ENCODE results near the gene PSD4.
"Not testable (repeated sequence)": the region's sequence is repeated elsewhere in the genome, so short reads cannot be mapped to it uniquely, and the experiment has no call there.

PSD4 gene

GRCh38 chr2:113229795-113230194, 56.0 kb downstream of the PSD4 start:
- DNase-seq (ENCODE audit: low read depth), result no peak
- H3K4me3 ChIP-seq (ENCODE audit: low read depth, low read length), result no peak overlapping the region

- H3K4me3 ChIP-seq (ENCODE audit: low read depth, low read length), result no peak overlapping the region
- no peak for DNase-seq (ENCODE audit: low read depth)
Measured at GRCh38 chr2:113230531-113230930, 56.8 kb downstream of the PSD4 start.

- H3K4me3 ChIP-seq (ENCODE audit: low read depth, low read length), result no peak overlapping the region
- no peak for DNase-seq (ENCODE audit: low read depth)
Measured at GRCh38 chr2:113231064-113231463, 57.3 kb downstream of the PSD4 start.

DNA sequence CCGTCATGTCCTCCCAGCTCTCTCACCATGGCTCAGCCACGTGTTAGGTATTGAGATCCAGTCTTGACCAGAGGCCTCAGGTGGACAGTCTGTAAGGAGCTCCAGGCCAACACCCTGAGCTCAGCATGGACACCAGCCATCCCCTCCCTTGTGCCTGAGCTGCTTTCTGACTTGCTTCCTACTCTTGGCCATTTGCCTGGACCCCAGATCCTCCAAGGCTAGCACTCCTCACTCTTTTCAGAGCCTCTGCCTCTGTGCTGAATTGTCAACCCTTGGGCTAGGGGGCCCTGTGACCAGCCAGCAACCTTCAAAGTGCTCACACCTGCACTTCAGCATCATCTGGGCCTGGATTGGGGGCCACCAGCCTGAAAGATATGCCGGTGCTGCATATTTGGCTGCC, 58.4 kb downstream of the PSD4 start:
- DNase-seq (ENCODE audit: low read depth), result no peak
- no peak overlapping the region for H3K4me3 ChIP-seq (ENCODE audit: low read depth, low read length)

GRCh38 chr2:113232740-113233139, 59.0 kb downstream of the PSD4 start:
- no peak for DNase-seq (ENCODE audit: low read depth)
- H3K4me3 ChIP-seq (ENCODE audit: low read depth, low read length), result no peak overlapping the region

DNA sequence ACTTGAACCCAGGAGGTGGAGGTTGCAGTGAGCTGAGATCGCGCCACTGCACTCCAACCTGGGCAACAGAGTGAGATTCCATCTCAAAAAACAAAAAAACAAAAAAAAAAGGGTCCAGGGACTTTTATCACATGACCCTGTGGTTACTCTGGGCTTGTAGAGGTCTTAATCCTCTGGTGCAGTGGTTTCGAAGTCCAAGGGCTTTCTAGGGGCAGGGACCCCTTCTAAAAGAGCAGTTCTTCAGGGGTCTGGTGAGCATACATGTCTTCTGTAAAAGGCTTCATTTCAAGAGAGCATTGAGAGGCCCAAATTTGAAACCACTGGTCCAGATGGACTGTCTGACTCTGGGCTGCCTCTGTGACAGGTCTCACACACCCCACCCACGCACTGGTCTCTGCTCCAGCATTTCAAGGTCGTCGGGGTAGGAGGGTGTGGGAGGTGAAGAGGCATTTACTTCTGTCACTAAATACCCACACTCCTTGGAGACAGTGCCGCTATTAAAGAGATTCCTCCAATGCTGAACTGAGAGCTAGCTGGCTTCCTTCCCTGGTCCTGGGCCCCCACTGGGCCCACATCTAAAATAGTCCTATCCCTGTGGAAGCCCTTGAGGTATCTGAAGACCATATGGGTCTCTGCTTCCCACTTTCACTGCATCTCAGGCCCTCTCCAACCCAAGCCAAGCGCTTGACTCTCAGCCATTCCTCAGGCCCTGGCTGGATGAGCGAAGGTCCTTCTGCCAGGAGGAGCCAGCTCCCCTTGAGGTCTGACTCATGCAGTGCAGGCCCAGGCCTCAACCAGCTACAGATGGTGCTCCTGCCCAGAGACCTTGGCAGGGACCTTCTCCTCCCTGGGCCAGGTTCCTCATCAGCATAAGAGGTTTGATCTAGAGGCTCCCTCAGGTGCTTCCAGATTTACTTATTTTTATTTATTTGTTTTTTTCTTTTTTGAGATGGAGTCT, 60.1 kb downstream of the PSD4 start:
- no peak for DNase-seq (ENCODE audit: low read depth)
- H3K4me3 ChIP-seq (ENCODE audit: low read depth, low read length), result no peak overlapping the region

- no peak for DNase-seq (ENCODE audit: low read depth)
- H3K4me3 ChIP-seq (ENCODE audit: low read depth, low read length), result peak overlapping the region; percentile 54
Measured at GRCh38 chr2:113234721-113235346, 61.1 kb downstream of the PSD4 start.

DNA sequence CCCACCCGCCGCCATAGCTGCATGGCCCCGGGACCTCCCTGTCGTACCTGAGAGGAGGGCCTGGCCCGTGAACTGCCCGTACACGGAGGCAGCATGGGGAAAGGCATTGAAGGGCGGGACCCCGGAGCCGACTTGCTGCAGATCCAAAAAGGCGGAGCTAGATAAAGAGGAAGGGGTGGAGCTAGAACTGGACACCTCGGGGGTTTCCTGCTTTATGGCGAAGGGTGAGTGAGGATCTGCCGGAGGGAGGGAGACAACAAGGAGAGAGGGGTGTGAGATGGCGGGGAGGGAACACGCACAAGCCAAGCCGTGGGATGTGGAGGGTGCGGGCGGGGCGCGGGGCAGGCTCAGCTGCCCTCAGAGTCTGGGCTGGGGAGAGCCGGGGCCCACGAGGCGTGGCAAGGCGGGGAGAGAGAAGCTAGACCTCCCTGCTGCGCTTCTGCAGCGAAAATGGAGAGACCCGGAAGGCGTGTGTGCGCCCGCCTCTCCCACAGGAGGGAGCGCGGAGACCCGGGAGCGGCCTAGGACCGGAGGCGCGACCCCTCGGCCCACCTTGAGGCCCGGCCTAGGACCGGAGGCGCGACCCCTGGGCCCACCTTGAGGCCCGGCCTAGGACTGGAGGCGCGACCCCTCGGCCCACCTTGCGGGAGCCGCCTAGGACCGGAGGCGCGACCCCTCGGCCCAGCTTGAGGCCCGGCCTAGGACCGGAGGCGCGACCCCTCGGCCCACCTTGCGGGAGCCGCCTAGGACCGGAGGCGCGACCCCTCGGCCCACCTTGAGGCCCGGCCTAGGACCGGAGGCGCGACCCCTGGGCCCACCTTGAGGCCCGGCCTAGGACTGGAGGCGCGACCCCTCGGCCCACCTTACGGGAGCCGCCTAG, 61.8 kb downstream of the PSD4 start:
- not testable (repeated sequence) for DNase-seq (ENCODE audit: low read depth)
- H3K4me3 ChIP-seq (ENCODE audit: low read depth, low read length), result peak overlapping the region; percentile 54

- H3K4me3 ChIP-seq (ENCODE audit: low read depth, low read length), result peak overlapping the region; percentile 54
- no peak for DNase-seq (ENCODE audit: low read depth)
Measured at GRCh38 chr2:113236367-113237159, 62.8 kb downstream of the PSD4 start.

- no peak overlapping the region for H3K4me3 ChIP-seq (ENCODE audit: low read depth, low read length)
- no peak for DNase-seq (ENCODE audit: low read depth)
Measured at GRCh38 chr2:113237604-113238160, 63.9 kb downstream of the PSD4 start.

DNA sequence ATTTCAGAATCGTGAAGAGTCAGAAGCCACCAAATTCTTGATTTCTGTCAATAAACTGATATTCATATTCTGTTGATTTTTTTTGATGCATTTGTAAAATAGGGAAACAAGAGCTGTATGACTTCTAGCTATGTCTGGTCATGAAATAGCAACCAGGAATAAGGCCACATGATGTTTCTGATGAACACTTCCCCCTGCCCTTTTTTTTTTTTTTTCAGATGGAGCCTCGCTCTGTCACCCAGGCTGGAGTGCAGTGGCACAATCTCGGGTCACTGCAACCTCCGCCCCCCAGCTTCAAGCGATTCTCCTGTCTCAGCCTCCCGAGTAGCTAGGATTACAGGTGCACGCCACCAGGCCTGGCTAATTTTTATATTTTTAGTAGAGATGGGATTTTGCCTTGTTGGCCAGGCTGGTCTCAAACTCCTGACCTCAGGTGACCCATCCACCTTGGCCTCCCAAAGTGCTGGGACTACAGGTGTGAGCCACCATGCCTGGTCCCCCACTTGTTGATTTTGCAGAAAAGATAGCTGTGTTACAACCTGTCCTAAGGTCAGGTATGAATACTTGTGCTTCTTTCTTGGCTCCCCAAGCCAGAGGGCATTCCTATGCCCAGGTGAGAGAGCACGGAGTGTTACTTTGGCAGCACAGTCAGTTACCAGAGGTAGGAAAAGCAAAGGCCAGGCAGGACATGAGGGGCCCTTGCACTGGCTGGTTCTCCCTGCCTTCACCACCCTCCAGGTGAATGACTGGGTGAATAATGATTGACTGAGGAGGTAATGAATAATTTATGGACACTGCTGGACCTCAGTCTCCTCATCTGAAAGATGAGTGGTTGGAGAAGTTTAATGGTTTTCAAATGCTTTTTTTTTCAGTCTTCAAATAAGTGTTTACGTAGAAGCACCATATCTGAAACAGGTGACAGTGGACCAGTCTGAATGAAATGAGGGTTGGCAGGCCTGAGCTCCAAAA, 65.4 kb downstream of the PSD4 start:
- H3K4me3 ChIP-seq (ENCODE audit: low read depth, low read length), result no peak overlapping the region
- no peak for DNase-seq (ENCODE audit: low read depth)

GRCh38 chr2:113240150-113240914, 66.6 kb downstream of the PSD4 start:
- DNase-seq (ENCODE audit: low read depth), result peak; percentile 93
- H3K4me3 ChIP-seq (ENCODE audit: low read depth, low read length), result no peak overlapping the region

DNA sequence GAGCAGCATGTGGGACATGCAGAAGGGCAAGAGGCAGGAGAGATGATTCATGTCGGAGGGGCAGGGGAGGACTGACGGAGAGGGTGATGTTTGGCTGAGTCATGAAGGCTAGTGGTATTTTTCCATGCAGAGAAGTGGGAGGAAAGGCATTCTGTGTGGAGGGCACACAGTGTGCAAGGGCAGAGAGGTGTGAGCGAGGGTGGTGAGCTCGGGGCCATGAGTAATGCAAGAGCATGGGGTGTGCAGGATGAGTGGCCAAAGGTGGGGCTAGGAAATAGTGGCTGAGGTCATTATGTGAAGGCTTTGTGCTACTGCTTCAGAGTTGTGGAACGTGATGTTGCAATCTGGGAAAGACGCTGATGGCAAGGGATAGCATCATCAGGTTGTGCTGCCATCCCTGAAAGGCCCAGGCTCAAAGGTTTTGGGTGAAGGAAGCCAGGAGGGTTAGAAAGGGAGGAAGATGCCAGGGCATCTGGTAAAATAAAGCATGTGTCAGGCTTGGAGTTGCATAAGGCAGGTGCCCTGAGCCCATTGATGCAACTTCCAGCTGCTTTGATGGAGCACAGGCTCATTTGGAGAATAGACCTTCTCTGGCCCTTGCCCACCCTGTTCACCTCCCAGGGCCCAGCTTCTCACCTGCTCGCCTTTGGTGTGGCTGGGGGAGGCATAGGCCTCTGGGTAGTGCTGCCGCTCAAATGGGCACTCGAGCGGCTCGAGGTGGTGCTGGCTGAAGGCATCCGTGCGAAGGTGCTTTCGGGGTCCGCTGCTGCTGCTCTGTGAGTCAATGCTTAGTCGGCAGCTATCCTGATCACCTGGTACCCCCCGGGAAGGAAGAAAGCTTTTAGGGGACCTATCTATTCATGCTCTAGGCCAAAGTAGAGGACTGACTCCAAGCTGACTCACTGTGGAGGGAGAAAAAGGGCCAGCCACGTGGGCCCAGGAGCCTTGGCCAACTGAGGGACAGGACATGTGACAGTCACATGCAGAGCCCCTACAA, 67.4 kb downstream of the PSD4 start:
- no peak overlapping the region for H3K4me3 ChIP-seq (ENCODE audit: low read depth, low read length)
- peak; percentile 100 for DNase-seq (ENCODE audit: low read depth)

- H3K4me3 ChIP-seq (ENCODE audit: low read depth, low read length), result no peak overlapping the region
- DNase-seq (ENCODE audit: low read depth), result no peak
Measured at GRCh38 chr2:113242327-113242726, 68.6 kb downstream of the PSD4 start.

- DNase-seq (ENCODE audit: low read depth), result no peak
- no peak overlapping the region for H3K4me3 ChIP-seq (ENCODE audit: low read depth, low read length)
Measured at GRCh38 chr2:113245276-113245711, 71.5 kb downstream of the PSD4 start.

DNA sequence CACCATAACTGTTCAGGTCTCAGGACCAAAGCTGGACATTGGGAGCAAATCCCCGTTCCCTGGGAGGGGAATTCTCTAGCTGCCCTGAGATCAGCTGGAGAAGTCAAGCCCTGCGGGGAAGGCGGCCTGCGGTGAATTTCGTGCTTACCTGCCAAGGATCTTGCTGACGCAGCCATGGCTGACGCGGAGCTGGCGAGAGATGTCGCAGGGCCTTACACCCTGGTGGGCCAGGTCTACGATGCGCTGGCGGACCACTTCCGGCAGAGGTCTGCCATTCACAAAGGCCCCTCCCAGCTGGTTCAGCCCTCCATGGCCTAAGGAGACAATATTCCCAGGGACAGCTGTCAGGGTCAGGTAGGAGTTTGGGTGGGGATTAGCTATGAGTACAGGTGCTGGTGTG, 72.8 kb downstream of the PSD4 start:
- DNase-seq (ENCODE audit: low read depth), result no peak
- H3K4me3 ChIP-seq (ENCODE audit: low read depth, low read length), result no peak overlapping the region

Data from skeletal muscle cell (primary cell).